Endothelial cell of umbilical vein (primary cell): Measurements from ENCODE around the gene RORC. TPM values are rescaled to one million over a fixed set of nuclear protein-coding genes. Genes with fewer than 3 reads are reported as not detected.
"Not testable (repeated sequence)": the region's sequence is repeated elsewhere in the genome, so short reads cannot be mapped to it uniquely, and the experiment has no call there.

Experiments
- BruUV-seq: library from RNA; stranded (reverse); fragments of 400-500 nt; replicated peaks from 2 replicates; lab custom pipeline; 2021; lab: Mats Ljungman, UMichigan
- CTCF ChIA-PET: fragments of 300-600, 350-600 bp; sonication (Branson Sonifier 250); formaldehyde crosslinking; loops from one replicate; lab custom pipeline; 2021; ENCODE audit warnings: antibody characterized with exemption, inconsistent platforms; lab: Charles Lee
- POLR2A ChIA-PET: fragments of 300-600, 350-600 bp; sonication (Branson Sonifier 250); formaldehyde crosslinking; loops from one replicate; lab custom pipeline; 2021; ENCODE audit warnings: antibody characterized with exemption, inconsistent platforms; lab: Charles Lee
- DNase-seq: peaks from one replicate; pipeline ENCODE4 v3.0.0-alpha.2; 2011; ENCODE audit warnings: low read depth, low spot score
- FAIRE-seq: peaks from 2 replicates; lab custom pipeline; 2011; peaks lifted over from hg19 to GRCh38; lab: Jason Lieb, UNC
- H2AFZ ChIP-seq: 2 replicates; pipeline ENCODE4 v1.6.0; 2012; ENCODE audit warnings: low read depth, low read length, control low read depth, inconsistent platforms
- H3K27ac ChIP-seq: 2 replicates; pipeline ENCODE4 v1.5.1; 2011; ENCODE audit warnings: low read depth, mild to moderate bottlenecking, control low read depth, low read length, moderate library complexity; ENCODE audit not compliant: insufficient read depth
- H3K27me3 ChIP-seq, 2 experiments: 2 replicates each; pipeline versions ENCODE4 v1.6.0 to v1.6.1; 2011; ENCODE audit warnings: low read length in 2 of 2, mixed read lengths in 1 of 2; ENCODE audit not compliant: control insufficient read depth in 2 of 2, insufficient read depth in 2 of 2
- H3K36me3 ChIP-seq, 2 experiments: 2 replicates in 1 of 2; 3 replicates in 1 of 2; pipeline ENCODE4 v1.5.1; 2011; ENCODE audit warnings: low read length in 2 of 2, mild to moderate bottlenecking in 1 of 2, moderate library complexity in 1 of 2; ENCODE audit not compliant: control insufficient read depth in 2 of 2, insufficient read depth in 2 of 2; ENCODE audit errors: extremely low read depth in 1 of 2
- H3K4me1 ChIP-seq: 3 replicates; pipeline ENCODE4 v1.5.1; 2011; ENCODE audit warnings: mild to moderate bottlenecking, low read length; ENCODE audit not compliant: control insufficient read depth, insufficient read depth; ENCODE audit errors: extremely low read depth
- H3K4me2 ChIP-seq: 2 replicates; pipeline ENCODE4 v1.6.1; 2011; ENCODE audit warnings: low read length, control low read depth, mixed read lengths; ENCODE audit not compliant: insufficient read depth
- H3K4me3 ChIP-seq, 3 experiments: fragments of 200-600 bp in 1 of 3; sonication (generic), shearing (Covaris generic) in 1 of 3; replicated peaks in 1 of 3; 2 replicates each; pipeline ENCODE4 v1.5.1; 2011 to 2016; ENCODE audit warnings: control low read depth in 3 of 3, low read length in 3 of 3, mild to moderate bottlenecking in 2 of 3, inconsistent platforms in 1 of 3, low read depth in 1 of 3, moderate library complexity in 1 of 3; ENCODE audit not compliant: insufficient read depth in 1 of 3
- H3K79me2 ChIP-seq: 2 replicates; pipeline ENCODE4 v1.6.0; 2012; ENCODE audit warnings: low read length, inconsistent platforms; ENCODE audit not compliant: control insufficient read depth, insufficient read depth
- H3K9ac ChIP-seq: replicated peaks from 2 replicates; pipeline ENCODE3; 2011; ENCODE audit warnings: low read length, control low read depth; ENCODE audit not compliant: insufficient read depth; ENCODE audit errors: extremely low read depth
- H3K9me1 ChIP-seq: replicated peaks from 3 replicates; pipeline ENCODE4 v1.6.0; 2011; ENCODE audit warnings: mild to moderate bottlenecking, low read length; ENCODE audit not compliant: control insufficient read depth, insufficient read depth; ENCODE audit errors: extremely low read depth
- H3K9me3 ChIP-seq: replicated peaks from 2 replicates; pipeline ENCODE4 v1.5.1; 2012; ENCODE audit warnings: low read length, inconsistent platforms; ENCODE audit not compliant: control insufficient read depth, insufficient read depth
- H4K20me1 ChIP-seq: replicated peaks from 2 replicates; pipeline ENCODE3; 2011; ENCODE audit warnings: mild to moderate bottlenecking, low read length; ENCODE audit not compliant: control insufficient read depth, insufficient read depth; ENCODE audit errors: extremely low read depth
- GATA2 ChIP-seq: IDR thresholded peaks from 2 replicates; pipeline ENCODE4 v1.7.0; 2011; ENCODE audit warnings: low read depth, mild to moderate bottlenecking, moderate library complexity, mixed read lengths, low read length; ENCODE audit not compliant: insufficient read length, insufficient read depth
- JUN ChIP-seq: IDR thresholded peaks from 2 replicates; pipeline ENCODE4 v1.6.1; 2011; ENCODE audit warnings: borderline replicate concordance, low read depth; ENCODE audit not compliant: insufficient read length, insufficient read depth
- POLR2AphosphoS5 ChIP-seq: IDR thresholded peaks from 2 replicates; pipeline ENCODE4 v1.6.1; 2012; ENCODE audit warnings: low read depth, mild to moderate bottlenecking, control low read depth, low read length, moderate library complexity; ENCODE audit not compliant: insufficient read depth
- dilution Hi-C: fragments of 300-500 bp; cut with MboI; formaldehyde crosslinking; loops from one replicate; pipeline ENCODE4 v1.15.0; 2019; ENCODE audit warnings: low sequenced_read_pairs; ENCODE audit not compliant: extremely low pct_ligation_motif_present
- intact Hi-C: fragments of 100-400 bp; cut with micrococcal nuclease; formaldehyde crosslinking; loops from one replicate; pipeline ENCODE4 v1.10.0; 2022
- polyA plus RNA-seq, 4 experiments: library from polyadenylated mRNA; depleted of rRNA in 3 of 4; stranded (reverse) in 3 of 4; unstranded in 1 of 4; fragments of >200 nt; gene quantifications; 2 replicates each; pipeline versions ENCODE4 v1.2.1 to v1.2.3, GENCODE V29; 2011 to 2012; ENCODE audit warnings: missing spikeins in 1 of 4
- total RNA-seq: library from RNA; stranded (reverse); gene quantifications from 2 replicates; pipeline ENCODE4 v1.2.3, GENCODE V29; 2021

The RORC gene
- total and polyA plus RNA-seq, 2 donors (not counting 3 experiments of a cell fraction or from before 2014, with no cell fraction given) = not detected

- Histone ChIP-seq H4K20me1 (no peaks in the 10 kb centered on the region), H3K4me3 (no peak overlapping the region), H2AFZ (no peak overlapping the region), H3K9me3 (no peaks in the 10 kb centered on the region), H3K4me2 (no peak overlapping the region), H3K79me2 (no peaks in the 10 kb centered on the region), H3K4me1 (peaks cover 7% of the 10 kb centered on the region), H3K36me3 (no peaks in the 10 kb centered on the region), H3K27me3 (peaks cover 0 to 3% of the 10 kb centered on the region in 2 experiments), H3K9me1 (no peaks in the 10 kb centered on the region), H3K9ac (no peak overlapping the region), H3K27ac (no peak overlapping the region)
- DNase-seq = no peak
- no TSS peak for BruUV-seq
- no peak for FAIRE-seq
- POLR2A ChIA-PET = interaction anchor here (0.6 kb wide), 1 partner anchor 39 kb away, joined by 3 read pairs; no protein-coding TSS in a partner anchor
- CTCF ChIA-PET = no interaction called here
- intact Hi-C loops = no loop called here
- no peak for TF ChIP-seq GATA2
- TF ChIP-seq POLR2AphosphoS5 = no peak
- TF ChIP-seq JUN = no peak
- dilution Hi-C loops = no loop called here
Measured at GRCh38 chr1:151855933-151856332, 24.3 kb upstream of the RORC start.

GRCh38 chr1:151855516-151855915, 23.9 kb upstream of the RORC start:
- DNase-seq, BruUV-seq, H3K27ac ChIP-seq, H3K9me1 ChIP-seq, POLR2A ChIA-PET, H4K20me1 ChIP-seq, H3K4me1 ChIP-seq, intact Hi-C loops, H3K27me3 ChIP-seq, CTCF ChIA-PET, H2AFZ ChIP-seq, H3K4me2 ChIP-seq, H3K4me3 ChIP-seq, H3K9me3 ChIP-seq, H3K79me2 ChIP-seq, FAIRE-seq, dilution Hi-C loops, H3K36me3 ChIP-seq, H3K9ac ChIP-seq: not testable (repeated sequence)
